DOHH2 (cell line): Measurements from ENCODE around the gene CRYBG3.

ENCODE experiments used
- H3F3A ChIP-seq: fragments of 200-600 bp; sonication (generic), shearing (Covaris generic); 2 replicates; pipeline ENCODE4 v1.6.0; 2016; ENCODE audit warnings: antibody characterized with exemption, mild to moderate bottlenecking; ENCODE audit not compliant: control insufficient read depth, insufficient read depth
- H3K27ac ChIP-seq: fragments of 200-600 bp; sonication (generic); 2 replicates; pipeline ENCODE4 v1.5.1; 2014; ENCODE audit warnings: low read depth, mild to moderate bottlenecking, low read length, moderate library complexity
- H3K27me3 ChIP-seq: fragments of 200-600 bp; sonication (generic); 2 replicates; pipeline ENCODE4 v1.6.1; 2014; ENCODE audit warnings: mild to moderate bottlenecking, low read length, mixed read lengths; ENCODE audit not compliant: control insufficient read depth
- H3K36me3 ChIP-seq: fragments of 200-600 bp; sonication (generic); 2 replicates; pipeline ENCODE4 v1.6.1; 2014; ENCODE audit warnings: mild to moderate bottlenecking, low read length, moderate library complexity, mixed read lengths; ENCODE audit not compliant: control insufficient read depth
- H3K4me1 ChIP-seq: fragments of 200-600 bp; sonication (generic); 2 replicates; pipeline ENCODE4 v1.6.1; 2014; ENCODE audit warnings: mild to moderate bottlenecking, low read length, mixed read lengths; ENCODE audit not compliant: control insufficient read depth
- H3K4me2 ChIP-seq: fragments of 200-600 bp; sonication (generic); 2 replicates; pipeline ENCODE4 v1.6.0; 2014; ENCODE audit warnings: mild to moderate bottlenecking, low read length, moderate library complexity
- H3K4me3 ChIP-seq: fragments of 200-600 bp; sonication (generic); 2 replicates; pipeline ENCODE4 v1.5.1; 2014; ENCODE audit warnings: mild to moderate bottlenecking, low read length, mixed read lengths
- H3K79me2 ChIP-seq: fragments of 200-600 bp; sonication (generic); 2 replicates; pipeline ENCODE4 v1.6.1; 2014; ENCODE audit warnings: mild to moderate bottlenecking, low read length, mixed read lengths; ENCODE audit not compliant: control insufficient read depth
- H3K9me2 ChIP-seq: fragments of 200-600 bp; sonication (generic); replicated peaks from 2 replicates; pipeline ENCODE4 v1.6.1; 2014; ENCODE audit warnings: mild to moderate bottlenecking, low read length, mixed read lengths; ENCODE audit not compliant: control insufficient read depth
- H3K9me3 ChIP-seq: fragments of 200-600 bp; sonication (generic); 2 replicates; pipeline ENCODE4 v1.6.1; 2014; ENCODE audit warnings: antibody characterized with exemption, low read length, mixed read lengths; ENCODE audit not compliant: control insufficient read depth, insufficient read depth
- H4K20me1 ChIP-seq: fragments of 200-600 bp; sonication (generic); 2 replicates; pipeline ENCODE4 v1.6.0; 2014; ENCODE audit warnings: low read depth, mild to moderate bottlenecking, antibody characterized with exemption, low read length, moderate library complexity; ENCODE audit not compliant: control insufficient read depth, insufficient read depth
- CTCF ChIP-seq: fragments of 200-600 bp; sonication (generic); IDR thresholded peaks from one replicate; pipeline ENCODE4 v1.5.1; 2014; ENCODE audit warnings: antibody characterized with exemption, mild to moderate bottlenecking, low read depth, low read length; ENCODE audit not compliant: poor library complexity, severe bottlenecking
- EZH2phosphoT487 ChIP-seq: fragments of 200-600 bp; sonication (generic); IDR thresholded peaks from 2 replicates; pipeline ENCODE4 v1.6.1; 2017; ENCODE audit warnings: borderline replicate concordance, mild to moderate bottlenecking, antibody characterized with exemption, low read length, moderate library complexity, mixed read lengths

The CRYBG3 gene

GRCh38 chr3:97930018-97930417 lies 108.2 kb downstream of the CRYBG3 start:
- TF ChIP-seq CTCF, result no peak
- TF ChIP-seq EZH2phosphoT487, result no peak
- H3K79me2 ChIP-seq, result no peaks in the 10 kb centered on the region
- H3K36me3 ChIP-seq, result no peaks in the 10 kb centered on the region
- H3K9me3 ChIP-seq, result no peaks in the 10 kb centered on the region
- H3K4me3 ChIP-seq, result no peak overlapping the region
- no peaks in the 10 kb centered on the region for H3K4me1 ChIP-seq
- H3K27me3 ChIP-seq, result no peaks in the 10 kb centered on the region
- no peaks in the 10 kb centered on the region for H4K20me1 ChIP-seq
- H3K4me2 ChIP-seq, result no peak overlapping the region
- no peak overlapping the region for H3K27ac ChIP-seq
- H3K9me2 ChIP-seq, result no peaks in the 10 kb centered on the region
- no peaks in the 10 kb centered on the region for H3F3A ChIP-seq

- H3K9me3 ChIP-seq, result no peaks in the 10 kb centered on the region
- H3F3A ChIP-seq, result no peaks in the 10 kb centered on the region
- H3K4me1 ChIP-seq, result no peaks in the 10 kb centered on the region
- no peaks in the 10 kb centered on the region for H3K36me3 ChIP-seq
- H3K27ac ChIP-seq, result no peak overlapping the region
- H3K79me2 ChIP-seq, result no peaks in the 10 kb centered on the region
- H4K20me1 ChIP-seq, result no peaks in the 10 kb centered on the region
- H3K9me2 ChIP-seq, result no peaks in the 10 kb centered on the region
- TF ChIP-seq EZH2phosphoT487 (no peak), CTCF (no peak)
- H3K4me3 ChIP-seq, result no peak overlapping the region
- no peak overlapping the region for H3K4me2 ChIP-seq
- no peaks in the 10 kb centered on the region for H3K27me3 ChIP-seq
Observed at GRCh38 chr3:97931218-97931617, 109.4 kb downstream of the CRYBG3 start.

GRCh38 chr3:97932387-97932801 lies 110.6 kb downstream of the CRYBG3 start:
- H3K36me3 ChIP-seq, result no peaks in the 10 kb centered on the region
- no peaks in the 10 kb centered on the region for H3K9me2 ChIP-seq
- H3K27ac ChIP-seq, result no peak overlapping the region
- no peaks in the 10 kb centered on the region for H3F3A ChIP-seq
- no peak overlapping the region for H3K4me3 ChIP-seq
- H3K9me3 ChIP-seq, result no peaks in the 10 kb centered on the region
- H3K27me3 ChIP-seq, result no peaks in the 10 kb centered on the region
- H3K79me2 ChIP-seq, result no peaks in the 10 kb centered on the region
- no peaks in the 10 kb centered on the region for H3K4me1 ChIP-seq
- no peak for TF ChIP-seq EZH2phosphoT487
- no peak for TF ChIP-seq CTCF
- no peak overlapping the region for H3K4me2 ChIP-seq
- H4K20me1 ChIP-seq, result no peaks in the 10 kb centered on the region
